HG03039 (cell line): ENCODE measurements around the gene CNKSR3.
A peak's percentile ranks its signal among the peaks of the same experiment; 100 is the strongest.

Experiments used
- ATAC-seq: cut with Tn5 transposase; IDR thresholded peaks from one replicate; pipeline ENCODE4 v1.9.1; 2021; ENCODE audit warnings: mild to moderate bottlenecking, moderate library complexity; ENCODE audit not compliant: unreplicated experiment

CNKSR3 gene

GRCh38 chr6:154356690-154357089 is 153.8 kb downstream of the CNKSR3 start, which contains the start of gene IPCEF1:
IPCEF1 (minus strand) TSS chr6:154356803; CDS start chr6:154265947, 90,856 bp downstream.
- ATAC-seq, result no peak

GRCh38 chr6:154356113-154356512 is 154.4 kb downstream of the CNKSR3 start:
- no peak for ATAC-seq

- ATAC-seq, result no peak
Observed at GRCh38 chr6:154354265-154354777, 156.2 kb downstream of the CNKSR3 start.

- ATAC-seq, result no peak
Observed at GRCh38 chr6:154353626-154354025, 156.9 kb downstream of the CNKSR3 start.

- peak; percentile 55 for ATAC-seq
Observed at GRCh38 chr6:154352898-154353585, 157.4 kb downstream of the CNKSR3 start.

- no peak for ATAC-seq
Observed at GRCh38 chr6:154350293-154350692, 160.2 kb downstream of the CNKSR3 start.

GRCh38 chr6:154347981-154348380 is 162.5 kb downstream of the CNKSR3 start:
- ATAC-seq, result no peak

GRCh38 chr6:154345811-154346210 is 164.7 kb downstream of the CNKSR3 start:
- no peak for ATAC-seq

GRCh38 chr6:154343473-154344308 is 166.8 kb downstream of the CNKSR3 start:
- ATAC-seq, result no peak

GRCh38 chr6:154341871-154342270 is 168.6 kb downstream of the CNKSR3 start:
- ATAC-seq, result no peak

GRCh38 chr6:154341336-154341735 is 169.1 kb downstream of the CNKSR3 start:
- no peak for ATAC-seq
